OCI-LY1 (cell line): Measurements from ENCODE around the gene SLC38A4.

Experiments used
- CTCF ChIP-seq: fragments of 200-600 bp; sonication (generic), shearing (Covaris generic); IDR thresholded peaks from 2 replicates; pipeline ENCODE4 v1.5.1; 2017; ENCODE audit warnings: mild to moderate bottlenecking, antibody characterized with exemption, low read length, moderate library complexity, mixed read lengths
- EZH2 ChIP-seq: fragments of 200-600 bp; sonication (generic), shearing (Covaris generic); IDR thresholded peaks from 2 replicates; pipeline ENCODE4 v1.8.0; 2017; ENCODE audit warnings: borderline replicate concordance, mixed run types, mild to moderate bottlenecking, antibody characterized with exemption, low read length, moderate library complexity, mixed read lengths

GRCh38 chr12:46787496-46788055, 38.2 kb downstream of the SLC38A4 start:
- no peak for TF ChIP-seq CTCF
- TF ChIP-seq EZH2, result no peak
